Astrocyte (in vitro differentiated cells and primary cell): ENCODE results near the gene CLIP2. TPM values are rescaled to one million over a fixed set of nuclear protein-coding genes. Genes with fewer than 3 reads are reported as not detected.
"Not testable (repeated sequence)": the region's sequence is repeated elsewhere in the genome, so short reads cannot be mapped to it uniquely, and the experiment has no call there.

Source experiments
- DNase-seq: peaks from one replicate; pipeline ENCODE4 v3.0.0-alpha.2; 2010; ENCODE audit warnings: low read depth
- FAIRE-seq: peaks from 2 replicates; lab custom pipeline; 2011; peaks lifted over from hg19 to GRCh38; lab: Jason Lieb, UNC
- H2AFZ ChIP-seq: 2 replicates; pipeline ENCODE4 v1.6.0; 2012; ENCODE audit warnings: low read depth, low read length, inconsistent platforms
- H3K27ac ChIP-seq: 2 replicates; pipeline ENCODE4 v1.5.1; 2011; ENCODE audit warnings: low read depth, low read length, inconsistent platforms
- H3K27me3 ChIP-seq: 2 replicates; pipeline ENCODE4 v1.6.0; 2011; ENCODE audit warnings: low read length, inconsistent platforms; ENCODE audit not compliant: insufficient read depth
- H3K36me3 ChIP-seq: 2 replicates; pipeline ENCODE4 v1.5.1; 2011; ENCODE audit warnings: low read length, inconsistent platforms; ENCODE audit not compliant: insufficient read depth
- H3K4me1 ChIP-seq: 2 replicates; pipeline ENCODE4 v1.5.1; 2011; ENCODE audit warnings: low read length, inconsistent platforms; ENCODE audit not compliant: insufficient read depth
- H3K4me2 ChIP-seq: 2 replicates; pipeline ENCODE4 v1.6.0; 2012; ENCODE audit warnings: low read length, inconsistent platforms
- H3K4me3 ChIP-seq: 2 replicates; pipeline ENCODE4 v1.5.1; 2011; ENCODE audit warnings: low read depth, mild to moderate bottlenecking, low read length, inconsistent platforms; ENCODE audit not compliant: insufficient read depth
- H3K79me2 ChIP-seq: 2 replicates; pipeline ENCODE4 v1.6.0; 2012; ENCODE audit warnings: mild to moderate bottlenecking, low read length, inconsistent platforms; ENCODE audit not compliant: insufficient read depth
- H3K9ac ChIP-seq: 2 replicates; pipeline ENCODE4 v1.6.0; 2012; ENCODE audit warnings: mild to moderate bottlenecking, low read length, inconsistent platforms
- H3K9me3 ChIP-seq: 2 replicates; pipeline ENCODE4 v1.5.1; 2012; ENCODE audit warnings: low read depth, mild to moderate bottlenecking, low read length, inconsistent platforms; ENCODE audit not compliant: insufficient read depth
- H4K20me1 ChIP-seq: 2 replicates; pipeline ENCODE4 v1.6.0; 2012; ENCODE audit warnings: low read length, inconsistent platforms; ENCODE audit not compliant: insufficient read depth
- H3K27ac Mint-ChIP-seq: one replicate; pipeline ENCODE4 v1.8.0; 2021; ENCODE audit warnings: mild to moderate bottlenecking, mixed read lengths; ENCODE audit not compliant: unreplicated experiment
- H3K27me3 Mint-ChIP-seq: one replicate; pipeline ENCODE4 v1.8.0; 2021; ENCODE audit warnings: low read depth, mixed read lengths; ENCODE audit not compliant: unreplicated experiment
- H3K36me3 Mint-ChIP-seq: one replicate; pipeline ENCODE4 v1.8.0; 2021; ENCODE audit warnings: low read depth, mixed read lengths; ENCODE audit not compliant: unreplicated experiment
- H3K4me1 Mint-ChIP-seq: one replicate; pipeline ENCODE4 v1.8.0; 2021; ENCODE audit warnings: low read depth, mixed read lengths; ENCODE audit not compliant: unreplicated experiment
- H3K4me3 Mint-ChIP-seq: one replicate; pipeline ENCODE4 v1.8.0; 2021; ENCODE audit warnings: mild to moderate bottlenecking, moderate library complexity, mixed read lengths; ENCODE audit not compliant: unreplicated experiment
- H3K9me3 Mint-ChIP-seq: one replicate; pipeline ENCODE4 v1.8.0; 2021; ENCODE audit warnings: mild to moderate bottlenecking, mixed read lengths; ENCODE audit not compliant: unreplicated experiment
- EZH2 ChIP-seq: IDR thresholded peaks from 2 replicates; pipeline ENCODE4 v1.6.1; 2012; ENCODE audit warnings: mild to moderate bottlenecking, low read length, inconsistent platforms; ENCODE audit not compliant: insufficient read depth
- total RNA-seq: library from RNA; stranded (reverse); gene quantifications from 2 replicates; pipeline ENCODE4 v1.2.1, GENCODE V29; 2021
- TF ChIP-seq, protein P1 (sequence below): IDR thresholded peaks from 2 replicates; pipeline ENCODE4 v1.5.1; 2011; ENCODE audit warnings: low read depth, mild to moderate bottlenecking, inconsistent platforms, low read length, moderate library complexity; ENCODE audit not compliant: insufficient read depth

CLIP2 gene
- total RNA-seq, 1 donor from 2014 or later, result 31.4 TPM

GRCh38 chr7:74418076-74418475, 128.9 kb downstream of the CLIP2 start:
- H3K4me1 ChIP-seq, result peaks cover 4% of the 10 kb centered on the region
- no peaks in the 10 kb centered on the region for H3K4me1 Mint-ChIP-seq
- H2AFZ ChIP-seq, result no peak overlapping the region
- no peaks in the 10 kb centered on the region for H3K27me3 ChIP-seq
- no peaks in the 10 kb centered on the region for H3K36me3 ChIP-seq
- no peaks in the 10 kb centered on the region for H3K36me3 Mint-ChIP-seq
- TF ChIP-seq, protein P1, sequence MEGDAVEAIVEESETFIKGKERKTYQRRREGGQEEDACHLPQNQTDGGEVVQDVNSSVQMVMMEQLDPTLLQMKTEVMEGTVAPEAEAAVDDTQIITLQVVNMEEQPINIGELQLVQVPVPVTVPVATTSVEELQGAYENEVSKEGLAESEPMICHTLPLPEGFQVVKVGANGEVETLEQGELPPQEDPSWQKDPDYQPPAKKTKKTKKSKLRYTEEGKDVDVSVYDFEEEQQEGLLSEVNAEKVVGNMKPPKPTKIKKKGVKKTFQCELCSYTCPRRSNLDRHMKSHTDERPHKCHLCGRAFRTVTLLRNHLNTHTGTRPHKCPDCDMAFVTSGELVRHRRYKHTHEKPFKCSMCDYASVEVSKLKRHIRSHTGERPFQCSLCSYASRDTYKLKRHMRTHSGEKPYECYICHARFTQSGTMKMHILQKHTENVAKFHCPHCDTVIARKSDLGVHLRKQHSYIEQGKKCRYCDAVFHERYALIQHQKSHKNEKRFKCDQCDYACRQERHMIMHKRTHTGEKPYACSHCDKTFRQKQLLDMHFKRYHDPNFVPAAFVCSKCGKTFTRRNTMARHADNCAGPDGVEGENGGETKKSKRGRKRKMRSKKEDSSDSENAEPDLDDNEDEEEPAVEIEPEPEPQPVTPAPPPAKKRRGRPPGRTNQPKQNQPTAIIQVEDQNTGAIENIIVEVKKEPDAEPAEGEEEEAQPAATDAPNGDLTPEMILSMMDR, result no peak
- no peak for TF ChIP-seq EZH2
- FAIRE-seq (no peak), DNase-seq (no peak)
- H3K27me3 Mint-ChIP-seq, result peaks cover 2% of the 10 kb centered on the region
- no peak overlapping the region for H3K4me3 Mint-ChIP-seq
- no peaks in the 10 kb centered on the region for H4K20me1 ChIP-seq
- no peaks in the 10 kb centered on the region for H3K9me3 Mint-ChIP-seq
- H3K79me2 ChIP-seq, result no peaks in the 10 kb centered on the region
- no peak overlapping the region for H3K27ac ChIP-seq
- H3K9ac ChIP-seq, result no peak overlapping the region
- H3K9me3 ChIP-seq, result no peaks in the 10 kb centered on the region
- no peak overlapping the region for H3K27ac Mint-ChIP-seq
- no peak overlapping the region for H3K4me3 ChIP-seq
- H3K4me2 ChIP-seq, result no peak overlapping the region

- no peak overlapping the region for H3K27ac ChIP-seq
- H3K79me2 ChIP-seq, result no peaks in the 10 kb centered on the region
- H4K20me1 ChIP-seq, result no peaks in the 10 kb centered on the region
- Mint-ChIP-seq H3K27me3 (peaks cover 2% of the 10 kb centered on the region), H3K4me1 (no peaks in the 10 kb centered on the region), H3K27ac (no peak overlapping the region), H3K36me3 (no peaks in the 10 kb centered on the region), H3K4me3 (no peak overlapping the region), H3K9me3 (no peaks in the 10 kb centered on the region)
- no peaks in the 10 kb centered on the region for H3K9me3 ChIP-seq
- no peak for TF ChIP-seq EZH2
- TF ChIP-seq, protein P1, result no peak
- FAIRE-seq (no peak), DNase-seq (no peak)
- no peak overlapping the region for H3K4me3 ChIP-seq
- no peaks in the 10 kb centered on the region for H3K36me3 ChIP-seq
- no peak overlapping the region for H2AFZ ChIP-seq
- H3K4me2 ChIP-seq, result no peak overlapping the region
- no peaks in the 10 kb centered on the region for H3K27me3 ChIP-seq
- peaks cover 4% of the 10 kb centered on the region for H3K4me1 ChIP-seq
- H3K9ac ChIP-seq, result no peak overlapping the region
Measured at GRCh38 chr7:74418538-74418937, 129.3 kb downstream of the CLIP2 start.

GRCh38 chr7:74419232-74419631, 130.0 kb downstream of the CLIP2 start:
- H3K4me3 Mint-ChIP-seq, H3K27me3 Mint-ChIP-seq, H3K4me3 ChIP-seq, H3K36me3 ChIP-seq, DNase-seq, H3K4me2 ChIP-seq, H2AFZ ChIP-seq, H3K79me2 ChIP-seq, H3K4me1 ChIP-seq, H3K27me3 ChIP-seq, H3K4me1 Mint-ChIP-seq, H3K27ac ChIP-seq, H3K36me3 Mint-ChIP-seq, H3K9ac ChIP-seq, H4K20me1 ChIP-seq, H3K9me3 ChIP-seq, H3K9me3 Mint-ChIP-seq, H3K27ac Mint-ChIP-seq, FAIRE-seq: not testable (repeated sequence)
